ENCODE measurements around the gene HK2. TPM values are rescaled to one million over a fixed set of nuclear protein-coding genes. Genes with fewer than 3 reads are reported as not detected.

Gene HK2
- 31.4 and 32.6 TPM in 2 replicates for total RNA-seq

DNA sequence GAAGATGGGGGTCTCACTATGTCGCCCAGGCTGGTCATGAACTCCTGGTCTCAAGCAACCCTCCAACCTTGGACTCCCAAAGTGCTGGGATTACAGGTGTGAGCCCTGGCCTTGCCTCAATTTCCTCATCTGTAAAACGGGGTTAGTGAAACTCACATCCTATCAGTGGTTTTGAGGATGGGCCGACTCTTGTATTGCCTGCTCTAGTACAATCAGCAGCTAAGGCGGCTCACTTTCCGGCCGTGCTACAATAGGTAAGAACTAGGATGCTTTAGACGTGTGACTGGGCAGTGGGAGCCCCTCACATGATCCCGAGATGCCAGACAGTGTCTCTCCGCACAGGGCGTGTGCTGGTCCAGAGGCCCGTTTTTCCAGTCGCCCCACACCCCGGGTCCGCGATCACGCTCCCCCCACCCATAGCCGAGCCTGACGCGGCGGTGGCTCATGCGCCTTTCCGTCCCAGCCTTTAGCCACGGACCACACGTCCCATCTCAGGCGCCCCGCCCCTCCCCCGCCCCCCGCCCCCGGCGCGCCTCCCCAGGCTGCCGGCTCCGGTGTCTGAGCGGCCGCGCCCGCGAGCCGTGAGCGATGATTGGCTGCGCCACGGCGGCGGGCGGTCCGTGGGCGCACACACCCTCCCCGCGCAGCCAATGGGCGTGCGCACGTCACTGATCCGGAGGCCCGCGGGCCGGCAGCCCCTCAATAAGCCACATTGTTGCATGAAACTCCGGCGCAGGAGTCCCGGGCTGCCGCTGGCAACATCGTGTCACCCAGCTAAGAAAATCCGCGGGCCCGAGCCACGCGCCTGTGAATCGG, at the start of gene HK2:
Gene HK2 (plus strand): TSS at position 710 of the 816 bp plus-strand sequence. CDS start 454 bp downstream, outside the sequence.

Other genes starting within 250 kb of the HK2 start
- not detected in 2 replicates for gene M1AP, start 185.8 kb upstream of the HK2 start, total RNA-seq
- gene SEMA4F, start 179.9 kb upstream of the HK2 start, total RNA-seq: 4.9 and 5.5 TPM in 2 replicates
- gene POLE4, start 124.5 kb downstream of the HK2 start, total RNA-seq: 12.9 and 27.4 TPM in 2 replicates